HG03135 (cell line): ENCODE data around the gene INHBB.
"Not testable (repeated sequence)": the region's sequence is repeated elsewhere in the genome, so short reads cannot be mapped to it uniquely, and the experiment has no call there.

Source experiments
- ATAC-seq: cut with Tn5 transposase; IDR thresholded peaks from one replicate; pipeline ENCODE4 v1.9.1; 2021; ENCODE audit warnings: mild to moderate bottlenecking, moderate library complexity; ENCODE audit not compliant: unreplicated experiment

INHBB gene

GRCh38 chr2:120315367-120316033 is 30.4 kb upstream of the INHBB start:
- ATAC-seq, result no peak

- ATAC-seq, result no peak
These were observed 29.9 kb upstream of the INHBB start for GRCh38 chr2:120316071-120316470.

- ATAC-seq, result no peak
These were observed 29.3 kb upstream of the INHBB start for GRCh38 chr2:120316528-120317179.

- no peak for ATAC-seq
These were observed 28.8 kb upstream of the INHBB start for GRCh38 chr2:120317180-120317533.

GRCh38 chr2:120317916-120318315 is 28.0 kb upstream of the INHBB start:
- no peak for ATAC-seq

GRCh38 chr2:120318626-120319025 is 27.3 kb upstream of the INHBB start:
- no peak for ATAC-seq

- no peak for ATAC-seq
These were observed 26.8 kb upstream of the INHBB start for GRCh38 chr2:120319123-120319522.

GRCh38 chr2:120319686-120320317 is 26.1 kb upstream of the INHBB start:
- ATAC-seq, result no peak

GRCh38 chr2:120320318-120320851 is 25.6 kb upstream of the INHBB start:
- ATAC-seq, result no peak

- not testable (repeated sequence) for ATAC-seq
These were observed 24.9 kb upstream of the INHBB start for GRCh38 chr2:120320887-120321556.

- no peak for ATAC-seq
These were observed 24.1 kb upstream of the INHBB start for GRCh38 chr2:120321721-120322284.

- ATAC-seq, result no peak
These were observed 23.6 kb upstream of the INHBB start for GRCh38 chr2:120322329-120322728.

- ATAC-seq, result no peak
These were observed 22.7 kb upstream of the INHBB start for GRCh38 chr2:120323214-120323613.

GRCh38 chr2:120323807-120324399 is 22.0 kb upstream of the INHBB start:
- no peak for ATAC-seq

GRCh38 chr2:120324933-120325332 is 21.0 kb upstream of the INHBB start:
- no peak for ATAC-seq

GRCh38 chr2:120326066-120326465 is 19.9 kb upstream of the INHBB start:
- no peak for ATAC-seq

- no peak for ATAC-seq
These were observed 14.8 kb upstream of the INHBB start for GRCh38 chr2:120330946-120331822.

GRCh38 chr2:120331903-120332302 is 14.0 kb upstream of the INHBB start:
- no peak for ATAC-seq

- ATAC-seq, result no peak
These were observed 13.6 kb upstream of the INHBB start for GRCh38 chr2:120332384-120332783.

- no peak for ATAC-seq
These were observed 11.9 kb upstream of the INHBB start for GRCh38 chr2:120334068-120334467.
